Fibroblast of skin of right quadriceps (primary cell): ENCODE data around the gene CRIM1.

Experiments
- DNase-seq: peaks from one replicate; pipeline ENCODE4 v3.0.0-alpha.2; 2013

Gene CRIM1

GRCh38 chr2:36526226-36526625 lies 170.6 kb downstream of the CRIM1 start:
- peak; percentile 59 for DNase-seq

- no peak for DNase-seq
Measured at GRCh38 chr2:36528274-36528673, 172.7 kb downstream of the CRIM1 start.

- no peak for DNase-seq
Measured at GRCh38 chr2:36528766-36529392, 173.3 kb downstream of the CRIM1 start.

GRCh38 chr2:36530178-36530982 lies 174.8 kb downstream of the CRIM1 start:
- peak; percentile 81 for DNase-seq

- peak; percentile 58 for DNase-seq
Measured at GRCh38 chr2:36530983-36531354, 175.4 kb downstream of the CRIM1 start.

- no peak for DNase-seq
Measured at GRCh38 chr2:36534275-36534799, 178.8 kb downstream of the CRIM1 start.

- DNase-seq = no peak
Measured at GRCh38 chr2:36535099-36535498, 179.5 kb downstream of the CRIM1 start.

- no peak for DNase-seq
Measured at GRCh38 chr2:36536776-36537175, 181.2 kb downstream of the CRIM1 start.

- DNase-seq = no peak
Measured at GRCh38 chr2:36538335-36538734, 182.8 kb downstream of the CRIM1 start.

- DNase-seq = peak; percentile 69
Measured at GRCh38 chr2:36539631-36540030, 184.1 kb downstream of the CRIM1 start.

- no peak for DNase-seq
Measured at GRCh38 chr2:36540986-36541754, 185.6 kb downstream of the CRIM1 start.

- no peak for DNase-seq
Measured at GRCh38 chr2:36541891-36542595, 186.5 kb downstream of the CRIM1 start.

GRCh38 chr2:36544638-36545338 lies 189.2 kb downstream of the CRIM1 start:
- DNase-seq = no peak

- peak; percentile 47 for DNase-seq
Measured at GRCh38 chr2:36545871-36546416, 190.4 kb downstream of the CRIM1 start.

GRCh38 chr2:36547906-36548305 lies 192.3 kb downstream of the CRIM1 start:
- no peak for DNase-seq

- DNase-seq = peak; percentile 69
Measured at GRCh38 chr2:36549165-36549574, 193.6 kb downstream of the CRIM1 start.

- DNase-seq = no peak
Measured at GRCh38 chr2:36550006-36550405, 194.4 kb downstream of the CRIM1 start.

GRCh38 chr2:36553683-36554082 lies 198.1 kb downstream of the CRIM1 start:
- DNase-seq = no peak

GRCh38 chr2:36554531-36554930 lies 199.0 kb downstream of the CRIM1 start:
- no peak for DNase-seq

- DNase-seq = no peak
Measured at GRCh38 chr2:36555789-36556188, 200.2 kb downstream of the CRIM1 start.

GRCh38 chr2:36556842-36557241 lies 201.3 kb downstream of the CRIM1 start:
- DNase-seq = peak; percentile 87
